ENCODE data around the gene SWI5.

SWI5 gene

DNA sequence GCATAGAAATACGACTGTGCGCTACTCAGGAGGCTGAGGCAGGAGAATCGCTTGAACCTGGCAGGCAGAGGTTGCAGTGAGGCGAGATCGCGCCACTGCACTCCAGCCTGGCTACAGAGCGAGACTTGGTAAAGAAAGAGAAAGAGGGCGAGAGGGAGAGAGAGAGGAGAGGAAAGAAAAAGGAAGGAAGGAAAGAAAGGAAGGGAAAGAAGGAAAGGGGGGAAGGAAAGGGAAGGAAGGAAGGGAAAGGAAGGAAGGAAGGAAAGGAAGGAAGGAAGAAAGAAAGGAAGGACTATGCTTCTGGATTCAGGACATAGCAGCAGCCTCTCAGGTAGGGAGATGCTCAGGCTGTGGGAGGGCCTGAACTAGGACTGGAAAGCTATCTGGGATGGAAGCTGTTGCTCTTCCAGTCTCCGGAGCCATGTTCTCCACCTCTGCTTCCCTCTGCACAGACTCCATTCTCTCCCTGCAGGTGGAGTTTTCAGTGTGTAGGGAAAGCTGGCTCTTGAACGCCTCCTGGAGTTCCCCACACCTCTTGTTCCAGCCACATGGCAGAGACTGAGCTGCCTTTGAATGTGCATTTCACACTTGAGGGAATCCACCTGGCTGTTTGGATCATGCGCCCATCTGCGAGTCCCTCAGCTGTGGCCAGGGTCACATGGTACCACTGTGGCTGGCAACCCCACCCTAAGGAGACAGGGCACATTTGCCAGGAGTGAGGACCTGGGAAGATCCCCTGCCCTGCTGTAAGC is 9.1 kb downstream of the SWI5 start:
- no peak for TF ChIP-seq CTCF (conservative IDR thresholded peaks at IDR 0.05; ENCODE audit: low read depth, low read length)
- H3K4me3 ChIP-seq (ENCODE audit: low read length) = no peak overlapping the region
- DNase-seq (ENCODE audit: low read depth) = no peak

DNA sequence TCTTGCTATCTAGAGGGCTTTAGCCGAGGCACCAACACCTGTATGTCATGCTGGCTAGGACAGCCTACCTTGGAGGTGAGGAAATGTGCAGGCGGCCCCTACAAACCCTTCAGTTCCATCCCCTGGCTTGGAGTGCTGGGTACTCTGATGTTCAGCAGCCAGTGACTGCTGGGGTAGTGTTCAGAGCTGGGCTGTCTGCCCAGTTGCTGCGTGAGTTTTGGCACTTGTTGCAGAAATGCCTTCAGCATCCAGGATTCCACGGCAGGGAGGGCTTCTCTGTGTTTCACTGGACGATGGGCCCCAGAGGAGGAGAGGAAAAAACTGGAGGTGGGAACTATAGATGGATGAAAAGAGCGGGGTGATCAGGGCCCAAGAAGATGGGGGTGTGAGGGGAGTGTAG is 10.4 kb downstream of the SWI5 start:
- no peak for TF ChIP-seq CTCF (conservative IDR thresholded peaks at IDR 0.05; ENCODE audit: low read depth, low read length)
- DNase-seq (ENCODE audit: low read depth) = no peak
- H3K4me3 ChIP-seq (ENCODE audit: low read length) = no peak overlapping the region

DNA sequence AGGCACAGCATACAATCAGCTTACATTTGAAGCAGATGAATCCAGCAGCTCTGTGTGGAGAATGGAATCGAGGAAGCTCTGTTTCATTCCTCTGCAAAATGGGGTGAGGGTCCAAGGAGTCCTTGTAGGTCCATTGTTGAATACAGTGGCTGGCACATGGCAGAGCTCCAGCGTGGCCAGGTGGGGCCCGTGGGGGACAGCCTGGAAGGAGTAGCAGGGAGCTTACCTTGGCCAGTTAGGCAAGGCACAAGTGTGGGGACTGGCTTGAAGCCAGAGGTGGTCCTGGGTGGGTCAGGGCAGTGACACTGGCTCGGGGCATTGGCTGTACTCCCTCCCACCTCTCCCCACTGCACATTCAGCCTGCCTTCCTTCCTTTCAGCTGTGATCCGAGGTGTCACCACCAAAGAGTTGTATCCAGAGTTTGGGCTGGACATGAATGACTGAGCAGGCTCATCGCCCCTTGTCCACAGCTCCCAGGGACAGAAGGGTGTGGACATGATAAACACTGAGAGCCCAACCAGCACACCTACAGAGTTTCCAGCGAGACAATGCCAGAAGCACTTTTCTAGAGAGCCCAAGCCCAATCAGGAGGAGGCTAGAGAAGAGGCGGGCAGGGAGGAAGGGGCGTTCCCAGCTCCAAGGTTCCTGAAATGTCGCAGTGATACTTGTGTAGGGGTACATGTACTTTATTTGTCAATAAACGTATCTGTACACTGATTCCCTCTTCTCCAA is 12.4 kb downstream of the SWI5 start:
- no peak overlapping the region for H3K4me3 ChIP-seq (ENCODE audit: low read length)
- no peak for DNase-seq (ENCODE audit: low read depth)
- TF ChIP-seq CTCF (conservative IDR thresholded peaks at IDR 0.05; ENCODE audit: low read depth, low read length) = no peak

DNA sequence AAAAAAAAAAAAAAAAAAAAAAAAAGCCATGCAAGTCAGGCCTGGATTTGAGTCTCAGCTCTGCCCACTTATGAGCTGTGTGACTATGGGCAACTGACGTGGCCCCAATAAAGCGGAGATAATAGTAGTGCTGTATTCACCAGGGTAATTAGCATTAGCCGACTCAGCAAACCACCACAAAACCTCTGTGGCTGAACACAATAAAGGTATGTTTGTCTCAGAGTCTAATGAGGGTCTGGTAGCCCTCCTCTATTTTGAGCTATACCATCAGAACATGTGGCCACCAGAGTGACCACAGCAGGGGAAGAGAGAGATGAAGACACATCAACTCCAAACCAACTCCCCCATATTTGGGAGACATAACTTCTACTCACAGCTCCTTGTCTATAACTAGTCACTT is 15.9 kb downstream of the SWI5 start:
- no peak for TF ChIP-seq CTCF (conservative IDR thresholded peaks at IDR 0.05; ENCODE audit: low read depth, low read length)
- no peak overlapping the region for H3K4me3 ChIP-seq (ENCODE audit: low read length)
- DNase-seq (ENCODE audit: low read depth) = no peak

DNA sequence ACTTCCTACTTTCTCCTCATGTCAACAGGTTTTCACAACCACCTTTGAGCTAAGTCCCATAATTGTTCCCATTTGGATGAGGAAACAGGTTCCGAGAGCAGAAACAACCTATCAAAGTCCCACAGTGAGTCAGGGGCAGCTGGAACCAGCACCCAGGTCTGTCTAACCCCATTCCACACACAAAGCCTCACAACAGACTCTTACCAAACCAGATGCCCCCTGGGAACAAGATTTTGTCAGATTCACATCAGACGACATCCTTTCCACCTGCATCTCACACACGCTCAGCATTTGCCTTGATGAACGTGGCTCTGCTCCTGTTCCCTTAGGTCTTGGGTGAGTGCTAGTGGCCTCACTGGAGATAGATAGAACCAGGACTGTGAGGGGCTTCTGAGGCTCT is 17.0 kb downstream of the SWI5 start:
- no peak for TF ChIP-seq CTCF (conservative IDR thresholded peaks at IDR 0.05; ENCODE audit: low read depth, low read length)
- no peak for DNase-seq (ENCODE audit: low read depth)
- no peak overlapping the region for H3K4me3 ChIP-seq (ENCODE audit: low read length)

- no peak overlapping the region for H3K4me3 ChIP-seq (ENCODE audit: low read length)
- TF ChIP-seq CTCF (conservative IDR thresholded peaks at IDR 0.05; ENCODE audit: low read depth, low read length) = no peak
- DNase-seq (ENCODE audit: low read depth) = no peak
These were observed 18.1 kb downstream of the SWI5 start for GRCh38 chr9:128294142-128294541.
